ENCODE measurements around the gene TMC2.

TMC2 gene

GRCh38 chr20:2633381-2633780, 97.0 kb downstream of the TMC2 start:
- H2AFZ ChIP-seq (ENCODE audit: low read length) = no peak overlapping the region

GRCh38 chr20:2637246-2637645, 100.9 kb downstream of the TMC2 start:
- no peak overlapping the region for H3K18ac ChIP-seq (ENCODE audit: low read length)
- no peak overlapping the region for H3K9ac ChIP-seq (ENCODE audit: low read depth, low read length, poor library complexity)
- H3K79me1 ChIP-seq (ENCODE audit: low read depth, low read length) = no peaks in the 10 kb centered on the region
- no peak for DNase-seq (ENCODE audit: low spot score)
- no peak overlapping the region for H3K23ac ChIP-seq (ENCODE audit: low read depth, low read length, poor library complexity)
- no peak overlapping the region for H2AK5ac ChIP-seq (ENCODE audit: low read depth, low read length)
- peaks cover 3 to 4% of the 10 kb centered on the region in 2 donors for H3K4me1 ChIP-seq (ENCODE audit: control insufficient read depth in 2 of 2, insufficient read depth in 1 of 2, low read depth in 1 of 2, low read length in 2 of 2)
- H3K27ac ChIP-seq (replicated peaks; ENCODE audit: low read length) = no peak overlapping the region
- no peaks in the 10 kb centered on the region for H3K27me3 ChIP-seq (ENCODE audit: control insufficient read depth in 3 of 3, insufficient read depth in 3 of 3, low read depth in 1 of 3, low read length in 3 of 3)
- no peak overlapping the region for H2BK5ac ChIP-seq (ENCODE audit: low read length)
- no peak overlapping the region for H2AFZ ChIP-seq (ENCODE audit: low read length)
- no peak overlapping the region for H2BK12ac ChIP-seq (ENCODE audit: low read length)
- no peak overlapping the region for H3K4me3 ChIP-seq (ENCODE audit: low read length in 2 of 2)
- no peak overlapping the region for H3K14ac ChIP-seq (ENCODE audit: low read length)
- no peak overlapping the region for H3K4ac ChIP-seq (ENCODE audit: low read length)
- no peak overlapping the region for H4K8ac ChIP-seq (ENCODE audit: low read depth, low read length)
- no peak overlapping the region for H2BK120ac ChIP-seq (ENCODE audit: low read depth, low read length)
- no peak overlapping the region for H3K4me2 ChIP-seq (ENCODE audit: insufficient read depth, low read length, poor library complexity, severe bottlenecking)
- H3K36me3 ChIP-seq (replicated peaks in 1 of 2; ENCODE audit: control insufficient read depth in 2 of 2, insufficient read depth in 2 of 2, low read length in 2 of 2) = no peaks in the 10 kb centered on the region
- H2BK15ac ChIP-seq (ENCODE audit: low read length) = no peak overlapping the region
- WGBS, 2 donors (ENCODE audit: extremely low coverage in 2 of 2, insufficient read length in 2 of 2, insufficient replicate concordance in 1 of 2) = no CpG with 5 or more reads among the region's 6 CpGs
- H4K91ac ChIP-seq (ENCODE audit: low read depth, low read length, poor library complexity) = no peak overlapping the region
- no peaks in the 10 kb centered on the region for H3K9me3 ChIP-seq (replicated peaks in 1 of 2; ENCODE audit: control insufficient read depth in 2 of 2, insufficient read depth in 1 of 2, low read depth in 1 of 2, low read length in 2 of 2)

More at GRCh38 chr20:2633381-2633780, 97.0 kb downstream of the TMC2 start:
- H3K79me1 ChIP-seq (ENCODE audit: low read depth, low read length) = no peaks in the 10 kb centered on the region
- H2BK12ac ChIP-seq (ENCODE audit: low read length) = no peak overlapping the region
- DNase-seq (ENCODE audit: low spot score) = no peak
- no peak overlapping the region for H3K14ac ChIP-seq (ENCODE audit: low read length)
- H3K4me3 ChIP-seq (ENCODE audit: low read length in 2 of 2) = no peak overlapping the region
- H3K23ac ChIP-seq (ENCODE audit: low read depth, low read length, poor library complexity) = no peak overlapping the region
- no peak overlapping the region for H3K4ac ChIP-seq (ENCODE audit: low read length)
- no peak overlapping the region for H3K27ac ChIP-seq (replicated peaks; ENCODE audit: low read length)
- WGBS, 2 donors (ENCODE audit: extremely low coverage in 2 of 2, insufficient read length in 2 of 2, insufficient replicate concordance in 1 of 2) = no CpG with 5 or more reads among the region's 1 CpG
- H2BK120ac ChIP-seq (ENCODE audit: low read depth, low read length) = no peak overlapping the region
- H3K36me3 ChIP-seq (replicated peaks in 1 of 2; ENCODE audit: control insufficient read depth in 2 of 2, insufficient read depth in 2 of 2, low read length in 2 of 2) = no peaks in the 10 kb centered on the region
- no peaks in the 10 kb centered on the region for H3K9me3 ChIP-seq (replicated peaks in 1 of 2; ENCODE audit: control insufficient read depth in 2 of 2, insufficient read depth in 1 of 2, low read depth in 1 of 2, low read length in 2 of 2)
- H4K8ac ChIP-seq (ENCODE audit: low read depth, low read length) = no peak overlapping the region
- no peak overlapping the region for H3K9ac ChIP-seq (ENCODE audit: low read depth, low read length, poor library complexity)
- H3K18ac ChIP-seq (ENCODE audit: low read length) = no peak overlapping the region
- H3K4me2 ChIP-seq (ENCODE audit: insufficient read depth, low read length, poor library complexity, severe bottlenecking) = no peak overlapping the region
- no peak overlapping the region for H2BK5ac ChIP-seq (ENCODE audit: low read length)
- H3K4me1 ChIP-seq (ENCODE audit: control insufficient read depth in 2 of 2, insufficient read depth in 1 of 2, low read depth in 1 of 2, low read length in 2 of 2) = peaks cover 3 to 4% of the 10 kb centered on the region in 2 donors
- no peaks in the 10 kb centered on the region for H3K27me3 ChIP-seq (ENCODE audit: control insufficient read depth in 3 of 3, insufficient read depth in 3 of 3, low read depth in 1 of 3, low read length in 3 of 3)
- H2BK15ac ChIP-seq (ENCODE audit: low read length) = no peak overlapping the region
- no peak overlapping the region for H4K91ac ChIP-seq (ENCODE audit: low read depth, low read length, poor library complexity)
- no peak overlapping the region for H2AK5ac ChIP-seq (ENCODE audit: low read depth, low read length)

GRCh38 chr20:2640260-2640659, 103.9 kb downstream of the TMC2 start:
- no CpG with 5 or more reads among the region's 1 CpG for WGBS, 2 donors (ENCODE audit: extremely low coverage in 2 of 2, insufficient read length in 2 of 2, insufficient replicate concordance in 1 of 2)
- H3K36me3 ChIP-seq (replicated peaks in 1 of 2; ENCODE audit: control insufficient read depth in 2 of 2, insufficient read depth in 2 of 2, low read length in 2 of 2) = no peaks in the 10 kb centered on the region

GRCh38 chr20:2640899-2641298, 104.5 kb downstream of the TMC2 start:
- H3K4me2 ChIP-seq (ENCODE audit: insufficient read depth, low read length, poor library complexity, severe bottlenecking) = no peak overlapping the region
- H3K23ac ChIP-seq (ENCODE audit: low read depth, low read length, poor library complexity) = no peak overlapping the region
- H3K27me3 ChIP-seq (ENCODE audit: control insufficient read depth in 3 of 3, insufficient read depth in 3 of 3, low read depth in 1 of 3, low read length in 3 of 3) = no peaks in the 10 kb centered on the region
- H3K79me1 ChIP-seq (ENCODE audit: low read depth, low read length) = no peaks in the 10 kb centered on the region
- no peak overlapping the region for H3K14ac ChIP-seq (ENCODE audit: low read length)
- H2BK120ac ChIP-seq (ENCODE audit: low read depth, low read length) = no peak overlapping the region
- no peak overlapping the region for H2BK15ac ChIP-seq (ENCODE audit: low read length)
- H2BK12ac ChIP-seq (ENCODE audit: low read length) = no peak overlapping the region
- H3K4me3 ChIP-seq (ENCODE audit: low read length in 2 of 2) = no peak overlapping the region
- H4K8ac ChIP-seq (ENCODE audit: low read depth, low read length) = no peak overlapping the region
- WGBS, 2 donors (ENCODE audit: extremely low coverage in 2 of 2, insufficient read length in 2 of 2, insufficient replicate concordance in 1 of 2) = no CpG with 5 or more reads among the region's 9 CpGs
- no peaks in the 10 kb centered on the region for H3K9me3 ChIP-seq (replicated peaks in 1 of 2; ENCODE audit: control insufficient read depth in 2 of 2, insufficient read depth in 1 of 2, low read depth in 1 of 2, low read length in 2 of 2)
- H2AK5ac ChIP-seq (ENCODE audit: low read depth, low read length) = no peak overlapping the region
- no peak overlapping the region for H3K4ac ChIP-seq (ENCODE audit: low read length)
- no peaks in the 10 kb centered on the region for H3K36me3 ChIP-seq (replicated peaks in 1 of 2; ENCODE audit: control insufficient read depth in 2 of 2, insufficient read depth in 2 of 2, low read length in 2 of 2)
- H4K91ac ChIP-seq (ENCODE audit: low read depth, low read length, poor library complexity) = no peak overlapping the region
- H3K18ac ChIP-seq (ENCODE audit: low read length) = no peak overlapping the region
- H2BK5ac ChIP-seq (ENCODE audit: low read length) = no peak overlapping the region
- H3K9ac ChIP-seq (ENCODE audit: low read depth, low read length, poor library complexity) = no peak overlapping the region
- H2AFZ ChIP-seq (ENCODE audit: low read length) = no peak overlapping the region
- H3K4me1 ChIP-seq (ENCODE audit: control insufficient read depth in 2 of 2, insufficient read depth in 1 of 2, low read depth in 1 of 2, low read length in 2 of 2) = no peaks in the 10 kb centered on the region
- no peak for DNase-seq (ENCODE audit: low spot score)
- no peak overlapping the region for H3K27ac ChIP-seq (replicated peaks; ENCODE audit: low read length)

More at GRCh38 chr20:2640260-2640659, 103.9 kb downstream of the TMC2 start:
- H3K14ac ChIP-seq (ENCODE audit: low read length) = no peak overlapping the region
- no peaks in the 10 kb centered on the region for H3K4me1 ChIP-seq (ENCODE audit: control insufficient read depth in 2 of 2, insufficient read depth in 1 of 2, low read depth in 1 of 2, low read length in 2 of 2)
- H3K27me3 ChIP-seq (ENCODE audit: control insufficient read depth in 3 of 3, insufficient read depth in 3 of 3, low read depth in 1 of 3, low read length in 3 of 3) = no peaks in the 10 kb centered on the region
- no peak overlapping the region for H3K4me3 ChIP-seq (ENCODE audit: low read length in 2 of 2)
- H3K79me1 ChIP-seq (ENCODE audit: low read depth, low read length) = no peaks in the 10 kb centered on the region
- H4K8ac ChIP-seq (ENCODE audit: low read depth, low read length) = no peak overlapping the region
- no peak overlapping the region for H2AK5ac ChIP-seq (ENCODE audit: low read depth, low read length)
- no peak overlapping the region for H2BK12ac ChIP-seq (ENCODE audit: low read length)
- no peak overlapping the region for H3K27ac ChIP-seq (replicated peaks; ENCODE audit: low read length)
- H2BK120ac ChIP-seq (ENCODE audit: low read depth, low read length) = no peak overlapping the region
- no peak overlapping the region for H3K23ac ChIP-seq (ENCODE audit: low read depth, low read length, poor library complexity)
- H4K91ac ChIP-seq (ENCODE audit: low read depth, low read length, poor library complexity) = no peak overlapping the region
- no peak overlapping the region for H3K4me2 ChIP-seq (ENCODE audit: insufficient read depth, low read length, poor library complexity, severe bottlenecking)
- no peaks in the 10 kb centered on the region for H3K9me3 ChIP-seq (replicated peaks in 1 of 2; ENCODE audit: control insufficient read depth in 2 of 2, insufficient read depth in 1 of 2, low read depth in 1 of 2, low read length in 2 of 2)
- H2BK15ac ChIP-seq (ENCODE audit: low read length) = no peak overlapping the region
- DNase-seq (ENCODE audit: low spot score) = no peak
- H3K4ac ChIP-seq (ENCODE audit: low read length) = no peak overlapping the region
- no peak overlapping the region for H2AFZ ChIP-seq (ENCODE audit: low read length)
- H2BK5ac ChIP-seq (ENCODE audit: low read length) = no peak overlapping the region
- H3K9ac ChIP-seq (ENCODE audit: low read depth, low read length, poor library complexity) = no peak overlapping the region
- no peak overlapping the region for H3K18ac ChIP-seq (ENCODE audit: low read length)

Measured in neuronal stem cell (in vitro differentiated cells).